Tibial artery (tissue), 4 donors: ENCODE results near the gene NNAT.

Source experiments
- DNase-seq, 2 donors: peaks; one replicate each; pipeline ENCODE4 v3.0.0-alpha.2; 2019
- H3K27ac ChIP-seq, 2 donors: fragments of 200-600 bp; sonication (generic) in 1 of 2; 1 replicate in 1 of 2; 2 replicates in 1 of 2; pipeline ENCODE4 v1.5.1; 2018 to 2019; ENCODE audit warnings: mild to moderate bottlenecking in 1 of 2
- H3K27me3 ChIP-seq, 2 donors: fragments of 200-600 bp; sonication (generic) in 1 of 2; one replicate each; pipeline versions ENCODE4 v1.5.1 to v1.6.0; 2016 to 2019
- H3K36me3 ChIP-seq, 3 donors: fragments of 200-600 bp; sonication (generic) in 2 of 3; one replicate each; pipeline ENCODE4 v1.5.1; 2016 to 2019; ENCODE audit warnings: mild to moderate bottlenecking in 2 of 3
- H3K4me1 ChIP-seq, 4 donors: fragments of 200-600 bp; sonication (generic) in 2 of 4; 1 replicate in 3 of 4; 2 replicates in 1 of 4; pipeline ENCODE4 v1.5.1; 2016 to 2019
- H3K4me3 ChIP-seq, 2 donors: fragments of 200-600 bp; sonication (generic) in 1 of 2; 1 replicate in 1 of 2; 2 replicates in 1 of 2; pipeline ENCODE4 v1.5.1; 2018 to 2019; ENCODE audit warnings: mild to moderate bottlenecking in 2 of 2
- H3K9me3 ChIP-seq, 3 donors: fragments of 200-600 bp; sonication (generic) in 1 of 3; one replicate each; pipeline ENCODE4 v1.5.1; 2016 to 2019
- intact Hi-C: fragments of 100-400 bp; cut with DNase I; formaldehyde crosslinking; loops from one replicate; pipeline ENCODE4 v1.15.0; 2023; ENCODE audit warnings: low total_unique reads
- TF ChIP-seq, protein P1 (sequence below), 2 experiments: fragments of 200-600 bp in 1 of 2; fragments of 450-650 bp in 1 of 2; IDR thresholded peaks; one replicate each; pipeline ENCODE4 v1.5.1; 2017 to 2019; ENCODE audit warnings: antibody characterized with exemption in 2 of 2, mild to moderate bottlenecking in 1 of 2, moderate library complexity in 1 of 2

The NNAT gene

GRCh38 chr20:37560629-37561028 is 39.6 kb downstream of the NNAT start:
- intact Hi-C loops = no loop called here
- no peaks in the 10 kb centered on the region for H3K9me3 ChIP-seq
- TF ChIP-seq, protein P1, sequence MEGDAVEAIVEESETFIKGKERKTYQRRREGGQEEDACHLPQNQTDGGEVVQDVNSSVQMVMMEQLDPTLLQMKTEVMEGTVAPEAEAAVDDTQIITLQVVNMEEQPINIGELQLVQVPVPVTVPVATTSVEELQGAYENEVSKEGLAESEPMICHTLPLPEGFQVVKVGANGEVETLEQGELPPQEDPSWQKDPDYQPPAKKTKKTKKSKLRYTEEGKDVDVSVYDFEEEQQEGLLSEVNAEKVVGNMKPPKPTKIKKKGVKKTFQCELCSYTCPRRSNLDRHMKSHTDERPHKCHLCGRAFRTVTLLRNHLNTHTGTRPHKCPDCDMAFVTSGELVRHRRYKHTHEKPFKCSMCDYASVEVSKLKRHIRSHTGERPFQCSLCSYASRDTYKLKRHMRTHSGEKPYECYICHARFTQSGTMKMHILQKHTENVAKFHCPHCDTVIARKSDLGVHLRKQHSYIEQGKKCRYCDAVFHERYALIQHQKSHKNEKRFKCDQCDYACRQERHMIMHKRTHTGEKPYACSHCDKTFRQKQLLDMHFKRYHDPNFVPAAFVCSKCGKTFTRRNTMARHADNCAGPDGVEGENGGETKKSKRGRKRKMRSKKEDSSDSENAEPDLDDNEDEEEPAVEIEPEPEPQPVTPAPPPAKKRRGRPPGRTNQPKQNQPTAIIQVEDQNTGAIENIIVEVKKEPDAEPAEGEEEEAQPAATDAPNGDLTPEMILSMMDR (IDR thresholded peaks at IDR 0.05) = no peak

GRCh38 chr20:37562695-37563480 is 41.8 kb downstream of the NNAT start:
- intact Hi-C loops = no loop called here
- peak in 1 of 2 donors; percentile 31 for DNase-seq
- Histone ChIP-seq H3K9me3 (no peaks in the 10 kb centered on the region), H3K36me3 (no peaks in the 10 kb centered on the region), H3K27me3 (peaks cover 0 to 57% of the 10 kb centered on the region in 2 donors), H3K4me3 (no peak overlapping the region), H3K27ac (no peak overlapping the region), H3K4me1 (peaks cover 0 to 7% (median 3%) of the 10 kb centered on the region in 4 donors)
- TF ChIP-seq, protein P1 (IDR thresholded peaks at IDR 0.05) = no peak

More at GRCh38 chr20:37560629-37561028, 39.6 kb downstream of the NNAT start:
- DNase-seq = no peak
- Histone ChIP-seq H3K4me1 (peaks cover 0 to 7% (median 3%) of the 10 kb centered on the region in 4 donors), H3K27ac (no peak overlapping the region), H3K36me3 (no peaks in the 10 kb centered on the region), H3K27me3 (peaks cover 0 to 50% of the 10 kb centered on the region in 2 donors), H3K4me3 (no peak overlapping the region)

GRCh38 chr20:37564016-37564387 is 43.0 kb downstream of the NNAT start:
- H3K27me3 ChIP-seq = peaks cover 0 to 60% of the 10 kb centered on the region in 2 donors
- intact Hi-C loops = no loop called here

DNA sequence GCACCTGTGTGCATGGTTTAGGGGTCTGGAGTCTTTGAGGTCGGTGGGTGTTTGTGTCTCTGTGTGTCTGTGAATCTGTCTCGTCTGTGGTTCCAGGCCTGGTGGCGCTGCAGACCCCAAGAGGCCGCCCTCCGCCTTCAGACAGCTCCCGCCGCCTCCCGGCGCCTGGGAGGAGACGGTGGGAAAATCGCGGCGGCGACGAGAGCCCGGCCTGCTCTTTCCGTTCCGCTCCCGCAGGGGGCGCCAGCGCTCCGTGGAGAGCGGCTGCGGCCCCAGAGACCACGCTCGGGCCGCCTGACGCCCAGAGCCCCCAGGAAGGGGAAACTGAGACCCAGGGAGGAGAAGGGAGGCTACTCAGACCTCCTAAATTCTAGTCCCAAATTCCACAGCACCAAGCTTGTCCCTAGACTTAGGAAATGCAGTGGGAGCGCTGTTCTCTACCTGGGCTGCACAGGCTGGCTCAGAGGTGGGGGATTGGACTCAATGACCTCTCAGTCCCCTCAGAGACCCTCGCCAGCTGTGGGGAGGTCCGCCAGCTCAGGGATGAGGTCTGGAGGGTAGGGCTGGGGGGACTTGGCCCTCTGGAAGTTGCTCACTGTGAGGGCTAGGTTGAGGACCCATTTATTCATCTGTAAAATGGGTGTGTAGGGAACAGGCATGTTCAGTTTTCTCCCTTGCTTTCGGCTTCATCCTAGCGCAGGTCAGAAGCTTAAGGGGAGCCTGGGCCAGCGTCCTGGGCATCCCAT is 43.5 kb downstream of the NNAT start:
- peaks cover 0 to 7% (median 3%) of the 10 kb centered on the region in 4 donors for H3K4me1 ChIP-seq
- H3K9me3 ChIP-seq = no peaks in the 10 kb centered on the region
- intact Hi-C loops = loop anchor here (5.0 kb wide), 1 partner anchor 428 kb away; no protein-coding TSS in a partner anchor
- H3K27me3 ChIP-seq = peaks cover 0 to 65% of the 10 kb centered on the region in 2 donors
- DNase-seq = peak in 1 of 2 donors; percentile 46
- H3K4me3 ChIP-seq = no peak overlapping the region
- TF ChIP-seq, protein P1 (IDR thresholded peaks at IDR 0.05) = peak; percentile 74 to 89
- H3K27ac ChIP-seq = no peak overlapping the region
- H3K36me3 ChIP-seq = no peaks in the 10 kb centered on the region

More at GRCh38 chr20:37564016-37564387, 43.0 kb downstream of the NNAT start:
- no peaks in the 10 kb centered on the region for H3K36me3 ChIP-seq
- no peak overlapping the region for H3K27ac ChIP-seq
- H3K9me3 ChIP-seq = no peaks in the 10 kb centered on the region
- H3K4me3 ChIP-seq = no peak overlapping the region
- H3K4me1 ChIP-seq = peaks cover 0 to 7% (median 3%) of the 10 kb centered on the region in 4 donors
- TF ChIP-seq, protein P1 (IDR thresholded peaks at IDR 0.05) = no peak
- DNase-seq = no peak

DNA sequence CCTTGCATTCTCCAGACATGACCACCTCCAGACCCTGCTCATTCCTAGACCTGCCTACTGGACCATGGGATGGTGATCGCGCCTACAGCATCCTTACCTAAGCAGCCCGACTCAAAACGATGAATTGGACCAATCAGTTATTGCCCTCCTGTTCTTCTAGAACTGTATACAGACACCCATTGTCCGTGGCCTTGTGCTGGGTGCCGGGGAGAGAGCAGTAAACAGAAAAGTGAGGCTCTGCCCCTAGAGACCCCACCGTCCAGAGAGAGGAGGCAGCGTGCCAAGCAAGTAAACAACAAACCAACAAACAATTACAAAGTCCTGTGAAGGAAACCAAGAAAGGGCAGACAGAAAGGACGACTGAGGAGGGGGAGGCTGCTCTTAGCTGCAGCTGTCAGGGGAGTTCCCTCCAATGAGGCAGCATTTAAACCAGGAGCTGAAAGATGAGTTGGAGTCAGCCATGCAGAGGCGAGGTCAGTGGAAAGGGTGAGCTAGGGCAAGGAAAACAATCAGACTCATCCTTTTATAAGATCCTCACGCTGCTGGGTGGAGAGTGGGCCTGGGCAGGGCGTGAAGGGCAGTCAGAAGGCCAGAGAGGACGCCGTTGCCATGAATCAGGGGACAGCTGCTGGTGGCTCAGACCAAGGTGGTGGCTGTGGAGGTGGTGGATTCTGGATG is 44.2 kb downstream of the NNAT start:
- peak in 1 of 2 donors; percentile 35 for DNase-seq
- H3K27ac ChIP-seq = no peak overlapping the region
- H3K4me1 ChIP-seq = peaks cover 0 to 7% (median 3%) of the 10 kb centered on the region in 4 donors
- TF ChIP-seq, protein P1 (IDR thresholded peaks at IDR 0.05) = no peak
- no peaks in the 10 kb centered on the region for H3K36me3 ChIP-seq
- intact Hi-C loops = loop anchor here (5.0 kb wide), 1 partner anchor 427 kb away; no protein-coding TSS in a partner anchor
- H3K4me3 ChIP-seq = no peak overlapping the region
- peaks cover 0 to 69% of the 10 kb centered on the region in 2 donors for H3K27me3 ChIP-seq
- H3K9me3 ChIP-seq = no peaks in the 10 kb centered on the region
